Brain microvascular endothelial cell (primary cell): ENCODE data around the gene C5orf15.

Experiments used
- DNase-seq: peaks from one replicate; pipeline ENCODE4 v3.0.0-alpha.2; 2020
- H3K27ac ChIP-seq: fragments of 250-450 bp; sonication (Bioruptor Pico); 2 replicates; pipeline ENCODE4 v1.5.1; 2020; ENCODE audit warnings: mild to moderate bottlenecking, moderate library complexity
- H3K27me3 ChIP-seq: fragments of 250-450 bp; sonication (Bioruptor Pico); replicated peaks from 2 replicates; pipeline ENCODE4 v1.5.1; 2020; ENCODE audit warnings: mild to moderate bottlenecking
- H3K36me3 ChIP-seq: fragments of 250-450 bp; sonication (Bioruptor Pico); replicated peaks from 2 replicates; pipeline ENCODE4 v1.5.1; 2020; ENCODE audit warnings: mild to moderate bottlenecking
- H3K4me3 ChIP-seq: 2 replicates; pipeline ENCODE4 v1.5.1; 2011; ENCODE audit warnings: low read depth, mild to moderate bottlenecking, control low read depth, low read length, moderate library complexity
- in situ Hi-C: cut with HindIII; loops from 2 replicates; pipeline ENCODE4 v1.10.0; 2017; ENCODE audit warnings: low sequenced_read_pairs, low pct_ligation_motif_present
- TF ChIP-seq, protein P1 (sequence below): IDR thresholded peaks from 2 replicates; pipeline ENCODE4 v1.5.1; 2011; ENCODE audit warnings: low read depth, mild to moderate bottlenecking, moderate library complexity, low read length, control low read depth, inconsistent platforms; ENCODE audit errors: missing control alignments

The C5orf15 gene

DNA sequence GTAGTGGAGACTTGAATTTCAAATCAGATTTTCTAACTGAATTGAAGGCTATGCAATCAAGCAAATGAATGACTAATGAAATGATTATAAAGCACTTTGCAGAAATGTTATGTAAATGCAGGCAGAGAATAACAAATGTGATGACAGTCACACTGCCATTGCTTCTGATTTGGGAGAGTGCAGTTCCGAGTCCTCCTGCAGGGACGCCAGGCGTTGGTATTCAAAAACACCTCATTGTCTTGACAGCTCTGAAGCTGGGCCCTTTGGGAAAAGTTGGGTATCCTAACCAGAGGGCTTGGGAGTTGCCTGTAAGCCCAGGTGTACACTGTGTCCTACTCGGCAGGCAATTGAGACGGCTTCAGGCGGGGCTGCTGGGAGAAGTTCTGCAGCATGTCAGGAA lies 57.9 kb downstream of the C5orf15 start:
- in situ Hi-C loops, result no loop called here
- TF ChIP-seq, protein P1, sequence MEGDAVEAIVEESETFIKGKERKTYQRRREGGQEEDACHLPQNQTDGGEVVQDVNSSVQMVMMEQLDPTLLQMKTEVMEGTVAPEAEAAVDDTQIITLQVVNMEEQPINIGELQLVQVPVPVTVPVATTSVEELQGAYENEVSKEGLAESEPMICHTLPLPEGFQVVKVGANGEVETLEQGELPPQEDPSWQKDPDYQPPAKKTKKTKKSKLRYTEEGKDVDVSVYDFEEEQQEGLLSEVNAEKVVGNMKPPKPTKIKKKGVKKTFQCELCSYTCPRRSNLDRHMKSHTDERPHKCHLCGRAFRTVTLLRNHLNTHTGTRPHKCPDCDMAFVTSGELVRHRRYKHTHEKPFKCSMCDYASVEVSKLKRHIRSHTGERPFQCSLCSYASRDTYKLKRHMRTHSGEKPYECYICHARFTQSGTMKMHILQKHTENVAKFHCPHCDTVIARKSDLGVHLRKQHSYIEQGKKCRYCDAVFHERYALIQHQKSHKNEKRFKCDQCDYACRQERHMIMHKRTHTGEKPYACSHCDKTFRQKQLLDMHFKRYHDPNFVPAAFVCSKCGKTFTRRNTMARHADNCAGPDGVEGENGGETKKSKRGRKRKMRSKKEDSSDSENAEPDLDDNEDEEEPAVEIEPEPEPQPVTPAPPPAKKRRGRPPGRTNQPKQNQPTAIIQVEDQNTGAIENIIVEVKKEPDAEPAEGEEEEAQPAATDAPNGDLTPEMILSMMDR, result no peak
- H3K27me3 ChIP-seq, result no peaks in the 10 kb centered on the region
- DNase-seq, result no peak
- no peak overlapping the region for H3K27ac ChIP-seq
- no peaks in the 10 kb centered on the region for H3K36me3 ChIP-seq
- no peak overlapping the region for H3K4me3 ChIP-seq

- Histone ChIP-seq H3K27ac (no peak overlapping the region), H3K36me3 (no peaks in the 10 kb centered on the region), H3K27me3 (no peaks in the 10 kb centered on the region), H3K4me3 (no peak overlapping the region)
- TF ChIP-seq, protein P1, result no peak
- no peak for DNase-seq
- in situ Hi-C loops, result no loop called here
Observed at GRCh38 chr5:133909603-133910002, 58.8 kb downstream of the C5orf15 start.

GRCh38 chr5:133907075-133907474 lies 61.4 kb downstream of the C5orf15 start:
- Histone ChIP-seq H3K27me3 (no peaks in the 10 kb centered on the region), H3K36me3 (no peaks in the 10 kb centered on the region), H3K27ac (no peak overlapping the region), H3K4me3 (no peak overlapping the region)
- DNase-seq, result no peak
- in situ Hi-C loops, result no loop called here
- TF ChIP-seq, protein P1, result no peak

GRCh38 chr5:133906303-133906702 lies 62.1 kb downstream of the C5orf15 start:
- in situ Hi-C loops, result no loop called here
- no peak overlapping the region for H3K27ac ChIP-seq
- H3K4me3 ChIP-seq, result no peak overlapping the region
- TF ChIP-seq, protein P1, result no peak
- no peaks in the 10 kb centered on the region for H3K27me3 ChIP-seq
- H3K36me3 ChIP-seq, result no peaks in the 10 kb centered on the region
- DNase-seq, result no peak
